NCI-H1417 (cell line): Measurements from ENCODE around the gene ZFYVE19.

Source experiments
- DNase-seq, 3 experiments: peaks; one replicate each; lab custom pipeline; 2025; lab: John Stamatoyannopoulos, UW

The ZFYVE19 gene

DNA sequence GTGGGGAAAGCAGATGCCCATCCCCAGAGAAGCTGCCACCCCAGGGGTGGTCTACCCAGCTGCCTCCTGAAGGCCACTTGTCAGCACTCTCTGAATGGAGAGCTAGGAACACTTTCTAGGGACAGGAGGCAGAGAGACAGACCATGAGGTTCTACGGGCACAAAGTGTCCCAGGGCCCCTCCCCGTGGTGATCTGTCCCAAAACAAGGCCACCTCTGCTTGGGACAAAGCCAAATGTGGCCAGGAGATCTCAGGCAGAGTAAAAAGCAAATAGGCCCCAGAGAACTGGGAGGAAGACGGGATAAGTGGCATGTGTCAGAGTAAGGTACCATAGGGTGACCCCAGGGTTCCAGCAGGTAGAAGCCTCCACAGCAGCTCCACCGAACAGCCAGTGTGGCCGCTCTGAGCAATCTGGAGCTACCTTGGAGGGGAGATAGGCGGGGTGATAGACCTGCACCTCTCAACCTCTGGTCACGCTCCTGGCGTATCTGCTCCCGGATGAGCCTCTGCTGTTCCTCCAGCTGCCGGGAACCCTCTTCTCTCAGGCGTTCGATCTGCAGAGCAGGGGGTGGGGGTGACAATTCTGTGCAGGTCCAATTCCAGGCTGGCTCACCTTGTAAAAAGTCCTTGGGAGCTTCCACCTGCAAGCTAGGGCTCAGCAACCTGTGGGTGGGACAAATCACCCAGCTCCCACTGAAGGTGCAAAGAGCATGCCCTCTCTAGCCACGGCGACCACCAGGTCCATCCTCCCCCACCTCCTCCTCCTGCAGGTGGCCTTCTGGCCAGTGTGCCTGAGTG, 31.0 kb upstream of the ZFYVE19 start:
- no peak for DNase-seq

DNA sequence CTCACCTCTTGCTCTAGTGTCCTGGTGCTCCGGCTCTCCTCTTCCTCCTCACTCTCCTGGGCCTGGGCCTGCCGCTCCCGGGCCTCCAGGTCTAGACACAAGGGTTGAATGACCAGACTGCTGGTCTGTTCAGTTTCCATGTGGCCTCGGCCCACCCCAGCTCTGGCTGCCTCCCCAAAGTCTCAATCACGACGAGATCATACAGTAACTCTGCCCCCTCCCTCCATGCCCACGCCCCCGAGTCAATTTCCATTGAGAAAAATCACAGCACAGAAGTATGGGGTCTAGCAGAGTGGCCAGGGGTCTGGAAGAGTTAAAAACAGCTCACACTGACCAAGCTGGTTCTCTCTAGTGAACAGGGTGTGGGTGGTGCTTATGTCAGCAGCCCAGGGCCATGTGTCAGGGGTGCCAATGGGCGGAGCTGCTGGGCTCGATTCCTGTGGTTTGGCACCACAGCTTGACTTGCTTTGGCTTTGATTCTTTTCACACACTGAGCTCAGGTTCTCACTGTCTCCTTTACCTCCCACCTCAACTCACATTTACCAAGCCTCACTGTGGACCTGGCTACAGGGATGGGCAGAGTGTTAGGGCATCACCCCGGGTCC, 30.2 kb upstream of the ZFYVE19 start:
- DNase-seq = no peak

DNA sequence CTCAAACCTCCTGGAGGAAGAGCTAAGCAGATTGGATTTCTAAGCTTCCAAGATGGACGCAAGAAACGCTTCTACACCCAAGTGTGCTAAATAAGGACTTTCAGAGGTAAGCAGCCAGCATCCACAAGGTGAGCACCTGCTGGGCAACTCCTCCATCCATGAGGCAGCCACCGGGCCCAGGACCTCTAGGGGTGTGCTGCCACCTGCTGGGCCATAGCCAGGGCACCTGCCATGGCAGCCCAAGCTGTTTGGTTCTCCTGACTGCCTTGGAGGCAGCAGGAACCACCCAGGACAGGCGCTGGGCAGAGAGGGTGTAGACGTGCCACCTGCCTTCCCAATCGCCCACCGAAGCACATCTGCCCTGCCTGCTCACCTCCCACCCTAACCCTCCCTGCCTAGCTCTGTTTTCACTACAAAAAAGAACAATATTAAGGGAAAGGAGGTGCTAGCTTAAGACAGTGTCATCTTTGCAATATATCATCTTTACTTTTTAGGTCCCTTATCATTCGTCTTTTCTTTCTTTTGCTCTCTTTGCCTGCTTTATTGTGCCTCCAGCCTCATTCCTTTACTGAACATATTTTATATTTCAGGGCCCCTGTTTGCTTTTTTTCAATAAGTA, 24.2 kb upstream of the ZFYVE19 start:
- peak; percentile 47 to 80 (median 65) for DNase-seq

DNA sequence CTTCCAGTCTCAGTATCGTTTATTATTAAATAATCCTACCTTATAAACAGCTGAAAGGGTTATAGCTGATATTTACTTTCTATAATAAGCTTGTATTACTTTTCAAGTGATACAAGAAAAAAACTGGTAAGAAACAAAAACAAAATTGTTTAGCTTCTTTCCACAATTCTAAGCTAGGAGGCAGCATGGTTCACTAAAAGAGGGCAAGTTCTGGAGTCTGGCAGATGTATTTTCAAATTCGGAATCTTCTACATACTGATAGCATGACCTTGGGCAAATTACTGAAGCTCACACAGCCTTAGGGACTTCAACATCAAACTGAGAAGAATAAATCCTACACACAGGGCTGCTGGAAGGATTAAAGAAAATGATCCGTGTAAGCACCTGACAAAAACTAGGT, 21.7 kb upstream of the ZFYVE19 start:
- DNase-seq = peak in 1 of 3 experiments; percentile 3

DNA sequence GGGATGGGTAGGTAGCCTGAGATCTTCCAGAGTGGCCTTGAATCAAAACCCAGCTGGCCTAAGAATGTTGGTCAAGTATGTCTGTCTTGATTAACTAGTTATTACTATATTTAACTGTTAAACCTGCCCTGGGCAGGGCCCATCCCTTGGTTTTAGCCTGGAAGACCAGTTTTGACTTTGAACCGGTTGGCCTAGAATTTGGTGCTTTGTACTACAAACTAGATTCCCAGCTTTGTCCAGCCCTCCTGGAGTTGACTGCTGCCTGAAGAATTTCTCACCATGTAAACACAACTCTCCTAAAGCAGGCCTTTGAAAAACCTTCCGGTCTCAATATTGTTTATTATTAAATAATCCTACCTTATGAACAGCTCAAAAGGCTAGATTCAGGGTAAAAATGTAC, 21.1 kb upstream of the ZFYVE19 start:
- DNase-seq = peak in 2 of 3 experiments; percentile 3 to 4

DNA sequence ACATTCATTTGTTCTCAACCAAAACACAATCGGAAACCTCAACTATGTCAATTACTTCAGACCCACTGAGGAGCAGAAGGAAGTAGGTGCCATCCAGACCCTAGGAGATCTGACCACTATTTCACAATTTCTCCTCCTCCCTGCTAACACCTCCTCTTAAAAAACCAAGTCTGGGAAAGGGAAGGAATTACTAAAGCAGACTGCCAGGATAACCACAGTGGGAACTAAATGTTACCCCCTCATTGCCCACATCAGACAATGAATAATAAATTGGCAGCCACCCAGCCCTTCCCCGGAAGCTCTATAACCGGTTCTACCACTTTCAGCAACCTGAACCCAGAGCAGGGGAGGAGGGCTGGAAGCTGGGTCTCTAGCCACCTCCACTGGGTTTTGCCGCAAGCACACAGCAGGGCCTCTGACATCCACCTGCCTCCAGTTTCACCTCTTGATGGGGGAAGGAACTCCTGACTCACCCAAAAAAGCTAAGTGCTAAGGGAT, 19.5 kb upstream of the ZFYVE19 start:
- DNase-seq = peak in 2 of 3 experiments; percentile 86 to 95

DNA sequence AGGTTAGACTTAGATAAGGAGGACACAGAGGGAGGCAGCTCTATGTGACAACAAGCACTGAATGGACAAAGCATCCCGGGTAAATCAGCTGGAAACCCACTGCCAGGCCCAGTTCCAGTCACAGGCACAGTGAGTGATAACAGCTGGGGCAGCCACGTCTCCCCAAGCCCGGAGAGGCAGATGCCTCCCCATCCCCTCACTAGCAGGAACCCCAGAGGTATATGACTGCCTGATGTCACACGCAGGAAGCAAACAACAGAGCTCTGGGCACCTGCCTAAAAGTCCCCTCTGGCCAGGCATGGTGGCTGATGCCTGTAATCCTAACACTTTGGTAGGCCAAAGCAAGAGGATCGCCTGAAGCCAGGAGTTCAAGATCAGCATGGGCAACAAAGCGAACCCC, 18.9 kb upstream of the ZFYVE19 start:
- peak in 1 of 3 experiments; percentile 79 for DNase-seq

DNA sequence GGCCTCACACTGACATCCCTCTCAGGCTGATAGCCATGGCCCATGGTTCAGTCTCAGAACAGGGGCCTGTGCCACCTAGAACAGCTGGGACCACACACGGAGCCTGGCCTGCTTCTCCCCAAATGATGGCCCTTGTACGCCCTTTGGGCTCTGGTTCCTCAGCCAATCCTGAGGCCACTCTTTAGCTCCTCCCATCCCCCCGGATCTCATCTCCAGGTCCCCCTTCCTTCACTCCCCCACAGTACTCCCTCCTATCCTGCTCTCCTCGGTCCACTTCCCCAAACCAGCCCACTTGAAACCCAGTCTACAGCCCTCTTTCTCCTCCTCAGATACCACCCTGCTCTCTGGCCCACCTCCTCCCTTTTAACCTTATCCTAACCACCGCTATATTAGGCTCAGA, 17.8 kb upstream of the ZFYVE19 start:
- DNase-seq = no peak

DNA sequence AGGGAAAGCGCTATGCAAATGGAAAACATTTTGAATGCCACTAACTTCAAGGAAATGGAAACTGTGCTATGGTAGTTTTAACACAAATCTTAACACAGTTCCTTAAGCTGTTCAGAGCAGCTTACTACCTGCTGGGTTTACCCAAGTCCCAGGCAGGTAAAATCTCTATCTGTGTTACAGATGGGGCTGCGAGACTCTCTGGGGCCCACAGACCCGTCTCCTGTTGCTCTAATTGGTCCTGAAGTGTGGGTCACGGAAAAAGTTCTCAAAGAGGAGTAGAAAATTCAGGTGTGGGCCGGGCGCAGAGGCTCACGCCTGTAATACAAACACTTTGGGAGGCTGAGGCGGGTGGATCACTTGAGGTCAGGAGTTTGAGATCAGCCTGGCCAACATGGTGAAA, 16.9 kb upstream of the ZFYVE19 start:
- DNase-seq = no peak

DNA sequence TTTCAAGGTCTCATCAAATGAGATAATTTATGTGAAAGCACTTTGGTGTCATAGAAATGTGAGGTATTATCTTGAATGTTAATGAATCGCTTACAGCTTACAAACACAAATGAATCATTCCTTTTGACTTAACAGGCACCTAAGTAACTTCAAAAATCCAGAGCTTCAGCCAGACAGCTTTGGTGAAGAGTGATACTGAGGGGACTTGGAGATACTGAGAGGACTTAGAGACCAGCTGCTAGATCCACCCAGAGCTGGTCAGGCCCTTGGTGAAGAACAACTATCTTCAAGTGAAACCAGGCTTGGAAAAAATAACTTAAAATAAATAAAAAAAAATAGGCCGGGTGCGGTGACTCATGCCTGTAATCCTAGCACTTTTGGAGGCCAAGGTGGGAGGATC, 16.2 kb upstream of the ZFYVE19 start:
- no peak for DNase-seq

DNA sequence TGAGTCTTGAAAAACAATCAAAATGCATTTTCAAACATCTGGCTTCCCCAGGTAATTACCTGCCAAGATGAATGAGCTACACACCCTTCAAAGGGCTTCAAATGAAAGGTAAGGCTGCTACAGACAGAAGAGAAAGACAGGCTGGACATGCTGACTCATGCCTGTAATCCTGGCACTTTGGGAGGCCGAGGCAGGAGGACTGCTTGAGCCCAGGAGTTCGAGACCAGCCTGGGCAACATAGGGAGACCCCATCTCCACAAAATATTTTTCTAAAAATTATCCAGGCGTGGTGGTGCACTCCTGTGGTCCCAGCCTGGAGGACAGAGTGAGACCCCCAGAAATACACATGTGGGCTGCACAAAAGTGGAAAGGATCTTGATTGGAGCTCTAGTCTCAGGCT, 14.5 kb upstream of the ZFYVE19 start:
- DNase-seq = peak in 1 of 3 experiments; percentile 0

DNA sequence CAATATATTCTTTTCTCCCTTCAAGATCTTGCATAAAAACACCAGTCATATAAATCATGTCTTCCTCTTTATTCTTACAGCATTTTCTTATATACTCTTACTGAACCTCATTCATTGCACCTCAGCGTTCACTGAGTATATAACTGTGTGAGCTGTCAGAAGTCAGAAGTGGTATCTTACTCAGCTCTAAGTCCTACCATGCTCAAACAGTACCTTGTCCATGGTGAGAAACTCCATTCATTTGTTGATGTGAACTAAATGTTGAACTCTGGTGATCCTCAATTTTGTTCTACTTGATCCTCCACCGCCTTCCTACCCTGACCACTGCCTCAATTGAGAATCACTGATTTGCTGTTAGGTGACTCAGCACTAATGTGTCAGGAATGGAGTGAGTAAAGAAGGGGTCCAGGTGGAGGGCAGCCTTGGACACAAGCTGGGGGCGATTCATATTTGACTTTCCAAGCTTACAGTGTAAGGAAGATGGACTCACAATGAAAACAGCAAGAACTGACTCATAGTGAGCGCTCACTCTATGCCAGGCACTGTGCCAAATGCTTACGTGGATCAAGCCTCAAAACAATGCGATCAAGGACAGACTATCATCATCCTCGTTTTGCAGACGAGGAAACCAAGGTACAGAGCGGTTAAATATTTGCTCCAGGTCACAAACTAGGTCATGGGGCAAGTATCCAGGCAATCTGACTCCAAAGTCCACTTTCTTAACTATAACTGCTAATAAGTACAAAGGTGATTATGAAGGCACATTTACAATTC, 13.5 kb upstream of the ZFYVE19 start:
- DNase-seq = no peak

DNA sequence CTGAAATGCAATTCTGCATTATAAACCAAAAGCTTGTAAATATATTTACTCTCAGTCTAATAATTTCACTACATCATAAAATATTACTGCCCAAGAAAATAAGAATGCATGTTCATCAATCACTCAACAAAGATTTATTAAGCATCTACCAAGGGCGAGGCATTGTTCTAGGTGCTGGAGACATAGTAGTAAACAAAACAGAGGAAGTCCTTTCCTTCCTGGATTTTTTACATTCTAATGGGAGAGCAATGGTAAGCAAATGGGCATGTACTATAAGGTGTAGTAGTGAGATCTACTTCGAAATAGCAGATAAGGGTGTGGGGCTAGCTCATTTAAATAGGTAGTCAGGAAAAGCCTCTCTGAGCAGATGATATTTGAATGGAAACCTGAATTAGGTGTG, 10.8 kb upstream of the ZFYVE19 start:
- DNase-seq = no peak

DNA sequence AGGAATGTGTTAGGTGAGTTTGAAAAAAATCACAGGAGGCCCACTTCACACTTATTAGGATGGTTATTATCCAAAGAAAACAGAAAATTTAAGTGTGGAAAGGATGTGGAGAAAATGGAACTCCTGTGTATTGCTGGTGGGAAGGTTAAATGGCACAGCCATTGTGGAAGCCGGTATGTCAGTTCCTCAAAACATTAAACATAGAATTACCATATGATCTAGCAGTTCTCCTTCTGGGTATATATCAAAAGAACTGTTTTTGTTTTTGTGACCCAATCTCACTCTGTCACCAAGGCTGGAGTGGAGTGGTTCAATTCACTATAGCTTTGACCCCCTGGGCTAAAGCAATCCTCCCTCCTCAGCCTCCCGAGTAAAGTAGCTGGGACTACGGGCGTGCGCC, 10.4 kb upstream of the ZFYVE19 start:
- DNase-seq = no peak

DNA sequence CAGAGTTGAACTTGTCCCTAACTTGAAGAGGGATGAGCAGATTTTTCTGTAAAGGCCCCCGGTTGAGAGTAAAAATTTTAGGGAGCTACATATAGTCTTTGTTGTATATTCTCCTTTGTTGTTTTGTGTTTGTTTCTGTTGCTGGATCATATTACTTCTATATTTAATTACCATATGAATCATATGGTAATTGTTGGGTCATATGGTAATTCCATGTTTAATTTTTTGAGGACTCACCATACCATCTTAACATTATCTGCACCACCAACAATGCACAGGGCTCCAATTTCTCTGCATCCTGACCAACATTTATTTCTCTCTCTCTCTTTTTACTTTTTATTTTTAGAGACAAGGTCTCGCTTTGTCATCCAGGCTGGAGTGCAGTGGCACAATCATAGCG, 7.4 kb upstream of the ZFYVE19 start:
- no peak for DNase-seq

DNA sequence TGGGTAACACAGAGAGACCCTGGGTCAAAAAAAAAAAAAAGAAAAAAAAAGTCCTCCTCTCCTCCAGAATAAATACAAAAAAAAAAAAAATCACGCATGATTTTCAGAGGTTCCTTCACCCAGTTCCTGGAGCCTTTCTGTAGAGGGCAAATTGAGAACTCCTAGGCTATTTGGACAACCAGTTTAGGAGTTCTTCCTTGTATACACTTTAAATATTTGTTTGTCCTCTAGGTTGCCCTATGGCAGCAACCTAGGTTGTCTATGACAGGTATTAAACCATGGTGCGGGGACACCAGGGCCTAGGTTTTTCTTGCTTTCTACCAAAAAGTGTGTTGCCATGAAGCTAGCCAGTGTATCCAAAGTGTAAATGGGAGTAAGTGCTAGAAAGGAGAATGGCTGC, 3.8 kb upstream of the ZFYVE19 start:
- DNase-seq = no peak

DNA sequence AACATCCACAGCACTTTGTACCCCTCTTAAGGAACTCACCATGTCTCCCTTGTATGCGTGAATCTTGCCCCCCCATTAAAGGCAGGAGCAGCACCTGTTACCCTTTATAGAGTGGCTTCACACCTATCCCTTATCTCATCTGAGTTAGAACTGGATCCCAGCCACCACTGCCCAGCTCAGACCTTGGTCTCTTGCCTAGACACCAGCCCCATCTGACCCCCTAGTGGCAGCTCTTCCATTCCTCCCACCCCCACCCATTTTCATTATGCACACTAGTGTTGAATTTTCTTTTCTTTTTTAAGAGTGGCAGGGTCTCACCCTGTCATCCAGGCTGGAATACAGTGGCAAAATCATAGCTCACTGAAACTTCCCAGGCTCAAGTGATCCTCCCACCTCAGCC, 3.2 kb upstream of the ZFYVE19 start:
- no peak for DNase-seq

DNA sequence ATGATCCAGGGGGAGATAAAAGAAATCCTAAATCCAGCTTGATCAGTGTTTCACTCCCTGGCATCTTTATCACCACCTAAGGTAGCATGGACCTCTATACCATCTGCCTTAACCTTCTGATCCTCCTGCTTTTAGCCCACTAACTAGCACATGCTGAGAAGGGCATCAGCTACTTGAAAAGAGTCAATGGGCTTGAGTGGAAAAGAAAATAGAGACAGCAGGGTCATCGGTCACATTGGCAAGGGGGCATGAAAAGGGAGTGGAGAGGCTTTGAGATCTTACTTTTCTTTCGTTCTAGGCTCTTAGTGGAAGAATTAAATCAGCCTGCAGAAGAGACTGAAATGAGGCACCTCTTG, 239 bp upstream of the ZFYVE19 start:
- no peak for DNase-seq

DNA sequence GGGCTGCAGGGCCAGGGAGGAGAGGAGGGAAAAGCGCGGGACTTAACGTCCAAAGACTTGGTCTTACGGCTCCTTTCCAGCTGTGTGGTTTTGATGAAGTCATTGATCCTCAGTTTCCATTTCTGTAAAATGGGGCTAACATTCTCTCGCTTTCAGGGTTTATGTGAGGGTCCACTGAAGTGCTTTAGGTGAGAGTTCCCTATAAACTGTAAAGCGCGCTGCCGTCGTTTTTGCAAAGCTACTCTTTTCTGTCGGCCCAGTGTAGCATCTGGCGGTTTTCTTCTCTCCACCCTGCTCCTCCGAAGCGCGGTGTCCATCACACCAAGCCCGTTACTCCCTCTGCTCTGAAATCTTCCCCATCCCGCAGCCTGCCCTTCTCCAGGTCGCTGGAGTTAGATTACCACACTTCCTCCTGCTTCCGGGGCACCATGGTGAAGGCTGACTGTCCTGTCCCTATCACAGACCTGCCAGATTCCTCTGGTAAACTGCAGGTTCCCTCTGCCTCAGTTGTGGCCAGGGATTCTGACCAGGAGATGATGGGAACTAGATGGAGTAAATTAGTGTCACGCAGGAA, 1.1 kb downstream of the ZFYVE19 start:
- peak in 1 of 3 experiments; percentile 22 for DNase-seq

DNA sequence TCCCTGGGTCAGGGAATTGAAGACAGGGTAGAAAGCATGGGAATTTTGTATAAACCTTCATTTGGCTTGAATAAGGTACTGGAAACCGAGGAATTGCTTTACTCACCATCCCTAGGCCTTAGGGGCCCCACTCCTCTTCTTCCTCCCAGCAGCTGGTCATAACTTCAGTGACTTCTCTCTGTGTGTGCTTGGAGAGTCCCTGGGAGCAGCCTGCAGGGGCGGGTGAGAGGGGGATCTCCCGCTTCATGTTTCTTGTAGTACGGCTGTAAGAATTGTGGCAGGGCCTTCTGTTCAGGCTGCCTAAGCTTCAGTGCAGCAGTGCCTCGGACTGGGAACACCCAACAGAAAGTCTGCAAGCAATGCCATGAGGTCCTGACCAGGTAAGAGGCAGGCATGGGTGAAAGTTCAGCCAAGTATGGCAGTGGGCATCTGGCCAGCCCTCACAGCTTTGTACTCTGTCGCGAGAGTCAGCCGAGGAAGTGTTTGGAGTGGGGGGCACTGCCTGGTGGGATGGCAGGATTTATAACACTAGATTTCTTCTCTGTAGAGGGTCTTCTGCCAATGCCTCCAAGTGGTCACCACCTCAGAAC, 2.1 kb downstream of the ZFYVE19 start:
- no peak for DNase-seq

DNA sequence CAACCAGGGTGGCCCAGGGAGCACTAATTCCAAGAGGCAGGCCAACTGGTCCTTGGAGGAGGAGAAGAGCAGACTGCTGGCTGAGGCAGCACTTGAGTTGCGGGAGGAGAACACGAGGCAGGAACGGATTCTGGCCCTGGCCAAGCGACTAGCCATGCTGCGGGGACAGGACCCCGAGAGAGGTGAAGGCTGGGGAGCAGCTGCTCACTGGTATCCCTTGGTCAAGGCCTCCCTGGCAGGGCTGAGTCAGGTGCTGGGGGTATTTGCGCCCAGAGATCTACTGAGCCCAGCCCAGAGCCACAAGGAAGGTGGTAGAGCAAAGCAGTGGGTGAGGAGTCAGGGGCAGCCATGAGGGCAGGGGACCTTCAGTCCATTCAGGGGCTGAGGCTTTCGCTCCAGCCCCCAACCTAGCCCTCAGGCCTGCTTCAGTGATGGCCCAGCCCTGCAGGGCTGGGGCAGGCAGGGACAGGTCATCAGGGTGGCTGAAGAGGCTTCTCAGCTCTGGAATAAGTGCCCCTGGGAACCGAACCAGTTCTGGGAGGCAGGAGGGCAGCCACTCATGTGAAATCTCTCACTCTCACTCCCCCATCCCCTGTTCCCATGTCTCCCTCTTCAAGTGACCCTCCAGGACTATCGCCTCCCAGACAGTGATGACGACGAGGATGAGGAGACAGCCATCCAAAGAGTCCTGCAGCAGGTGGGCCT, 6.0 kb downstream of the ZFYVE19 start:
- DNase-seq = no peak
